SIG-M5 treated with dmso at 0.1 percent for 504 hours (cell line): ENCODE measurements around the gene UPF3B.
"Not testable (repeated sequence)": the region's sequence is repeated elsewhere in the genome, so short reads cannot be mapped to it uniquely, and the experiment has no call there.

Experiments
- DNase-seq: peaks from one replicate; lab custom pipeline; 2025; ENCODE audit not compliant: unreplicated experiment; lab: John Stamatoyannopoulos, UW

Gene UPF3B

DNA sequence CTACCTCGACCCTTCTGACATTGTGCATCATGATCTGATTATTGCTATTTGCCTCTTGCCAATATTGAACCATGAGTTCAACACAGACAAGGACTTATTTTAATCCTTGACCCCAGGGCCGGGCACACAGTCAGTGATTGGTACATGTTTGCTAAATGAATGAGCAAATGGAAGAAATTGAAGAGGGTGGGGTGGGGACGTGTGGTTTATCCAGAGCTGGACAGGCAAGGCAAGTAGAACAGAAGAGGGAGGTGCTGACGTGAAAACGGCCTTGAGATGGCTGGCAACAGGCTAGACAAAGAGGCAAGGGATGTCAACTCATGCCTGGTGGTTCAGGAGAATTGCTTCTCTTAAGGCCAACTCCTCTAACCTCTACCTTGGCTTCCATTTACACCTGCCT, 28.5 kb downstream of the UPF3B start:
- DNase-seq: not testable (repeated sequence)

DNA sequence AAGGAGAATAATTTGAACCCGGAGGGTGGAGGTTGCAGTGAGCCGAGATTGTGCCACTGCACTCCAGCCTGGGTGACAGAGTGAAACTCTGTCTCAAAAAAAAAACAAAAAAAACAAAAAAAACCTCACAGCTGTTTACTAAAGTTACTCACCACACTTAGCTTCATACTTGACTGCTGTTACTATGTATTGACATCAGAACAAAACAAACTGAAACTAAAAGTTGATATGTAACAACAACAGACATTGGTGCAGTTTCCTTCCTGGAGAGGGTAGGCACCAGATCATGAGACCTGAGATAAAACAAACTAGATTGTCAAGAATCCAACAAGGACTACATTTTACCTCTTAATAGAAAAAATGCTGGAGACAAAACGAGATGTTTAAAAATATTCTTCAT, 31.1 kb downstream of the UPF3B start:
- DNase-seq: not testable (repeated sequence)

DNA sequence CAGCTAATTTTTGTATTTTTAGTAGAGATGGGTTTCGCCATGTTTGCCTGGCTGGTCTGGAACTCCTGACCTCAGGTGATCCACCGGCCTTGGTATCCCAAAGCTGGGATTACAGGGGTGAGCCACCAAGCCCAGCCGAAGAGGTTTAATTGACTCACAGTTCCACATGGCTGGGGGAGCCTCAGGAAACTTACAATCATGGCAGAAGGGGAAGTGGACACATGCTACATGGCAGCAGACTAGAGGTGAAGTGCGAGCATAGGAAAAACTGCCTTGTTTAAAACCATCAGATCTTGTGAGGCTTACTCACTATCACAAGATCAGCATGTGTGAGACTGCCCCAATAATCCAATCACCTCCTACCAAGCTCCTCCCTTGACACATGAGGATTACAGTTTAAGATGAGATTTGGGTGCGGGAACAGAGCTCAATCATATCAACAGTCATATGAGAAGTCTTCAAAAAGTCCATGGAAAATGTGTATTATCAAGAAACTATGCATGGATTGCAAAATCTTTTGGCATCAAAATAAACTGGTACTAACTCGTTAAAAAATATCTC, 35.6 kb downstream of the UPF3B start:
- no peak for DNase-seq

DNA sequence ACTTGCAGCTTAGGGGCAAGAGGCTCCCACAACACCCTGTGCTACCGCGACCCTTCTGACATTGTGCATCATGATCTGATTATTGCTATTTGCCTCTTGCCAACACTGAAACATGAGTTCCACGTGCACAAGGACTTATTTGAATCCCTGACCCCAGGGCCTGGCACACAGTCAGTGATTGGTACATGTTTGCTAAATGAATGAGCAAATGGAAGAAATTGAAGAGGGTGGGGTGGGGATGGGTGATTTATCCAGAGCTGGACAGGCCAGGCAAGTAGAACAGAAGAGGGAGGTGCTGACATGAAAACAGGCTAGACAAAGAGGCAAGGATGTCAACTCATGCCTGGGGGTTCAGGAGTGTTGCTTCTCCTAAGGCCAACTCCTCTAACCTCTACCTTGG, 36.5 kb downstream of the UPF3B start:
- DNase-seq: no peak

DNA sequence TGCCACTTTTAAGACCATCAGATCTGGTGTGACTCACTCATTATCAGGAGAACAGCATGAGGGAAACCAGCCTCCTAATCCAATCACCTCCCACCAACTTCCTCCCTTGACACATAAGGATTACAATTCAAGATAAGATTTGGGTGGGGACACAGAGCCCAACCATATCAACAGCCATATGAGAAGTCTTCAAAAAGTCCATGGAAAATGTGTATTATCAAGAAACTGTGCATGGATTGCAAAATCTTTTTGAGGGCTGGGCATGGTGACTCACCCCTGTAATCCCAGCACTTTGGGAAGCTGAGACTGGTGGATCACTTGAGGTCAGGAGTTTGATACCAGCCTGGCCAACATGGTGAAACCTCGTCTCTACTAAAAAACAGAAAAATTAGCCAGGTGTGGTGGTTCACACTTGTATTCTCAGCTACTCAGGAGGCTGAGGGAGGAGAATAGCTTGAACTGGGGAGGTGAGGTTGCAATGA, 43.5 kb downstream of the UPF3B start:
- no peak for DNase-seq

DNA sequence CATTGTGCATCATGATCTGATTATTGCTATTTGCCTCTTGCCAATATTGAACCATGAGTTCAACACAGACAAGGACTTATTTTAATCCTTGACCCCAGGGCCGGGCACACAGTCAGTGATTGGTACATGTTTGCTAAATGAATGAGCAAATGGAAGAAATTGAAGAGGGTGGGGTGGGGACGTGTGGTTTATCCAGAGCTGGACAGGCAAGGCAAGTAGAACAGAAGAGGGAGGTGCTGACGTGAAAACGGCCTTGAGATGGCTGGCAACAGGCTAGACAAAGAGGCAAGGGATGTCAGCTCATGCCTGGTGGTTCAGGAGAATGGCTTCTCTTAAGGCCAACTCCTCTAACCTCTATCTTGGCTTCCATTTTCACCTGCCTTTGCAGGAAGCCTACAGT, 44.3 kb downstream of the UPF3B start:
- not testable (repeated sequence) for DNase-seq

DNA sequence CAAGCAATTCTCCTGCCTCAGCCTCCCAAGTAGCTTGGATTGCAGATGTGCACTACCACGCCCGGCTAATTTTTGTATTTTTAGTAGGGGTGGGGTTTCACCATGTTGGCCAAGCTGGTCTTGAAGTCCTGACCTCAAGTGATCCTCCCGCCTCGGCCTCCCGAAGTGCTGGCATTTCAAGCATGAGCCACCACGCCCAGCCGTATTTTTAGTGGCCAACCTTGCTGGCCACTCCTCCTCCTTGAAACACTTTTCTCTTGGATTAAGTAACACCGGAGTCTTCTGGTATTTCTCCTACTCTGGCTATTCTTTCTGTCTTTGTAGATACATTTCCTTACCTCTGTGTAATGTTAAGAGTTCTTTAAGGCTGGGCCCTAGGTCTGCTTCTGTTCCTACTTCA, 50.2 kb downstream of the UPF3B start:
- no peak for DNase-seq

DNA sequence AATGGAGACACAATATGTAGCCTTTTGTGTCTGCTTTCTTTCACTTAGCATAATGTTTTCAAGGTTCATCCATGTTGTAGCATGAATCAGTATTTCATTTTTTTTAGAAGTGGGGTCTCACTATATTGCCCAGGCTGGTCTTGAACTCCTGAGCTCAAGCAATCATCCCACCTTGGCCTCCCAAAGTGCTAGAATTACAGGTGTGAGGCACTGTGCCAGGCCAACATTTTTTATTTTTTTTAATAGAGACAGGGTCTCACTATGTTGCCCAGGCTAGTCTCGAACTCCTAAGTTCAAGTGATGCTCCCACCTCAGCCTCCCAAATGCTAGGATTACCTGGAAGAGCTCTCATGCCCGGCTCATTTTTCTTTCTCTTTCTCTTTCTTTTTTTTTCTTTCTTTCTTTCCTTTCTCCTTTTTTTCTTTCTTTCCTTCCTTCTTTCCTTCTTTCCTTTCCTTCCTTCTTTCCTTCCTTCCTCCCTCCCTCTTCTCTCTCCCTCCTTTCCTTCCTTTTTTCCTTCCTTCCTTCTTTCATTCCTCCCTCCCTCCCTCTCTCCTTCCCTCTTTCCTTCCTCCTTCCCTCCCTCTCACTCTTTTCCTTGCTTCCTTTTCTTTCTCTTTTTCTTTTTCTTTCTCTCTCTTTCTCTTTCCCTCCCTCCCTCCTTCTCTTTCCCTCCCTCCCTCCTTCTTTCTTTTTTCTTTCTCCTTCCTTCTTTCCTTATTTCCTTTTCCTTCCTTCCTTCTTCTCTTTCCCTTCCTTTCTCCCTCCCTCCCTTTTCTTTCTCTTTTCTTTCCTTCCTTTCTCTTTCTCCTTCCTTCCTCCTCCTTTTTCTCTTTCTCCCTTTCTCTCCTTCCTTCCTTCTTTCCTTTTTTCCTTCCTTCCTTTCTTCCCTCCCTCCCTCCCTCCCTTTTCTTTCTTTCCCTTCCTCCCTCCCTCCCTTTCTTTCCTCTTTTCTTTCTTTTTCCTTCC, 51.2 kb downstream of the UPF3B start:
- no peak for DNase-seq

DNA sequence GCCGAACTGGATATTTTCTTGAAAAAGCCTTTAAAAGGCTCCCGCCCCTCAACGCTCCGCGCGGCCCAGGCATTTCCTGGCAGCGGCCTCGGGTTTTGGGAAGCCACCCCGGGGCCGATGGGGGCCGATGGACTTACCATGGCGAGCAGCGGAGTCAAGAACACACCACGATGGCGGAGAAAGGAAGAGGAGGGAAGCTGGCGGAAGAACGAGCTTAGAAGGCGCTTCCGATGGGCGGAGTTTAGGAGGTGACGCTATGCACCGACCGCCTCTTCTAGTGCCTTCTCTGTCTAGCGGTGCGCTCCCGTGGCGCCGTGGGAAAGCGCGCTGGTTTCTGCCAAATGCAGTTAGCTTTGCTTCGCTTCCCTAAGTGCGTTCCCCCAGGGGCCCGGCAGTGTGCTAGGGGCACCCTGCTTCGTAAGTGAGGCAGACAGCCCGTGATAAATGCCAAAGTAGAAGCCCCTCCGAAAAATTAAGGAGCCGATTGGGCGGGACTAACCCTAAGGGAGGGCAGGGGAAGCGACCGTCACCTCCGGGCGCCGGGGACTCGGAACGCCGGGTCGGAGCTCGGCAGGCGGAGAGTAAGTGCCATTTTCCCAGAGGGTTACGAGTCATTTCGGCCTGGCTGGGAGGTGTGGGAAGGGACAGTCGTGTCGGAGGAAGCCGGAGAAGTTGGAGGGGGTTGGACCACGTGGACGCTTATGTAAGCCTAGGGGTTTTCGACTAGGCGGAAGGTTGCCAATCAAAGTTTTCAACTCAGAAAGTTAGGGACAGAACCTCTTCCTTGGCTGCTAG, 61.1 kb downstream of the UPF3B start, which contains the start of gene RPL39:
TSS of gene RPL39 (minus strand) at position 194 of the 795 bp plus-strand sequence. CDS start at position 140, 54 bp downstream.
- peak; percentile 83 for DNase-seq

DNA sequence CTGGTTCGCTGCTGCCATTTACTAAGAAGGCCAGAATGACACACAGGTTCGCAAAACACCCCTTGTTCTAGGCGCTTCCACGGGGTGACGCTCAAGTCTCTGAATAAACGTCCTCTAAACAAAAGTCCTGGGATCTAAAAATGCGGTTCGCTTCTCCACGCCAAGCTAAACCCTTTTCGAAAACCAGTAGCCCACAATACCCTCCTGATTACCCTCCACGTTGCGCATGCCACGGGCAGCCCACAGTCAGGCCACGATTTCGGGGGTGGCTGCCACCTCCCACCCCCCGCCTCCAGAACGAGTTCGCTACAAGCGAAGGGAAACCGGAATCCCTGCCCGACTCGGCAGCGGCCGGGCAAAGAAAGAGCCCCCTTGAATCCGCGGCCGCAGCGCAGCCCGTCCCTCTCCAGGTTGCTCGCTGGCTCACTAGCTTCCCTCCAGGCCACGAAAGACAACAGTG, 61.8 kb downstream of the UPF3B start:
- DNase-seq: no peak

DNA sequence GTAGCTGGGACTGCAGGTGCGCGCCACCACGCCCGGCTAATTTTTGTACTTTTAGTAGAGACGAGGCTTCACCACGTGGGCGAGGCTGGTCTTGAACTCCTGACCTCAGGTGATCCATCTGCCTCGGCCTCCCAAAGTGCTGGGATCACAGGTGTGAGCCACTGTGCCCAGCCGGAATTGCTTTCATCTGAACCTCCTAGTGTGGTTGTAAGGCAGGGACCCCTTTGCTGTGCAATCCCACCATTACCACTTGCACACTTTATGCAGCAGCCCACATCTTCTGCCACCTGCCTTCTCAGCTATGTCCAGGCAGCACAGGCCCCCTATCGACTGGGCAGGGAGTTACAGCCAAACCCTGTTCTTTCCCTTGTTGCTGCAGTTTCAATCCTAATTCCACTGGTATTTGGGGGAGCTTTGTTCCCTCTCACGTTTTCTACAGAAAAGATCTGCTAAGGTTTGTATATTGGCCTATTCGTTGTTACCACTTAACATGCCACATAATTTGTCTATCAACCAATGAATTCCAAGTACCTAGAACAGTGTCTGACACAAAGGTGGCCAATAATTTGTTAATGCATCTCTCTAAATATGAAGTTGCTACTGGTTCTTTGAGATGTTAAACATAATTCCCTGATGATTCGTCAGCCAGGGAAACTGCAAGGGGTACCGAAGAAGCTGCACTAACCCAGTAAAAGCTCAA, 67.9 kb downstream of the UPF3B start:
- DNase-seq: peak; percentile 62
